KMS-11 (cell line): ENCODE measurements around the gene XIST.
"Not testable (repeated sequence)": the region's sequence is repeated elsewhere in the genome, so short reads cannot be mapped to it uniquely, and the experiment has no call there.

Source experiments
- H2AFZ ChIP-seq: fragments of 200-600 bp; sonication (generic); 2 replicates; pipeline ENCODE4 v1.6.1; 2016; ENCODE audit warnings: antibody characterized with exemption, mixed run types, low read depth
- H3K27ac ChIP-seq: fragments of 200-600 bp; sonication (generic); 2 replicates; pipeline ENCODE4 v1.6.1; 2016; ENCODE audit warnings: mild to moderate bottlenecking, mixed run types
- H3K27me3 ChIP-seq: fragments of 200-600 bp; sonication (generic); 2 replicates; pipeline ENCODE4 v1.6.1; 2017; ENCODE audit warnings: mild to moderate bottlenecking, low read depth, mixed run types, moderate library complexity; ENCODE audit not compliant: insufficient read depth
- H3K36me3 ChIP-seq: fragments of 200-600 bp; sonication (generic); 2 replicates; pipeline ENCODE4 v1.6.1; 2017; ENCODE audit warnings: mild to moderate bottlenecking, mixed run types; ENCODE audit not compliant: insufficient read depth
- H3K4me1 ChIP-seq: fragments of 200-600 bp; sonication (generic); 2 replicates; pipeline ENCODE4 v1.6.1; 2016; ENCODE audit warnings: mild to moderate bottlenecking, low read depth, mixed run types; ENCODE audit not compliant: poor library complexity, severe bottlenecking
- H3K4me2 ChIP-seq: fragments of 200-600 bp; sonication (generic); 2 replicates; pipeline ENCODE4 v1.7.0; 2016; ENCODE audit warnings: mild to moderate bottlenecking, mixed run types
- H3K4me3 ChIP-seq: fragments of 200-600 bp; sonication (generic); IDR thresholded peaks from 2 replicates; pipeline ENCODE4 v1.6.1; 2017; ENCODE audit warnings: low read depth, low read length, mixed read lengths; ENCODE audit not compliant: insufficient read depth
- H3K79me2 ChIP-seq: fragments of 200-600 bp; sonication (generic); 2 replicates; pipeline ENCODE4 v1.6.1; 2016; ENCODE audit warnings: low read depth, mixed run types; ENCODE audit not compliant: insufficient read depth
- H3K9ac ChIP-seq: fragments of 200-600 bp; sonication (generic); 2 replicates; pipeline ENCODE4 v1.6.1; 2016; ENCODE audit warnings: mild to moderate bottlenecking, mixed run types
- H4K20me1 ChIP-seq: fragments of 200-600 bp; sonication (generic); 2 replicates; pipeline ENCODE4 v1.6.1; 2016; ENCODE audit warnings: mild to moderate bottlenecking, mixed run types; ENCODE audit not compliant: insufficient read depth
- CTCF ChIP-seq: fragments of 200-600 bp; sonication (generic); conservative IDR thresholded peaks from 2 replicates; pipeline ENCODE4 v1.6.1; 2017; ENCODE audit warnings: low read depth, mild to moderate bottlenecking, antibody characterized with exemption, low read length, moderate library complexity, mixed read lengths

Gene XIST

GRCh38 chrX:73852467-73852866 is at the start of gene XIST:
TSS of gene XIST (minus strand) at chrX:73852714.
- no peak within 1 kb of the TSS for H3K4me3 ChIP-seq
- H3K4me1 ChIP-seq = no peaks in the 10 kb centered on the region
- no peak within 1 kb of the TSS for H3K9ac ChIP-seq
- no peaks in the 10 kb centered on the region for H3K27me3 ChIP-seq
- TF ChIP-seq CTCF = no peak
- H3K4me2 ChIP-seq = no peak within 1 kb of the TSS
- no peaks in the 10 kb centered on the region for H3K36me3 ChIP-seq
- no peaks in the 10 kb centered on the region for H3K79me2 ChIP-seq
- no peak within 1 kb of the TSS for H2AFZ ChIP-seq
- H3K27ac ChIP-seq = no peak within 1 kb of the TSS
- H4K20me1 ChIP-seq = no peaks in the 10 kb centered on the region

- not testable (repeated sequence) for H2AFZ ChIP-seq, H3K4me2 ChIP-seq, H3K36me3 ChIP-seq, H3K79me2 ChIP-seq, H3K27ac ChIP-seq, H3K4me3 ChIP-seq, H3K9ac ChIP-seq, H4K20me1 ChIP-seq, H3K27me3 ChIP-seq, H3K4me1 ChIP-seq
Measured at GRCh38 chrX:73898315-73898714, 45.8 kb upstream of the XIST start.

GRCh38 chrX:73892515-73893090 is 40.1 kb upstream of the XIST start:
- not testable (repeated sequence) for H3K27ac ChIP-seq, H4K20me1 ChIP-seq, H3K4me1 ChIP-seq, H3K4me2 ChIP-seq, H3K9ac ChIP-seq, H3K36me3 ChIP-seq, H3K4me3 ChIP-seq, H3K27me3 ChIP-seq, H2AFZ ChIP-seq, H3K79me2 ChIP-seq

GRCh38 chrX:73882260-73882659 is 29.7 kb upstream of the XIST start:
- not testable (repeated sequence) for H3K4me1 ChIP-seq, H3K27ac ChIP-seq, H3K79me2 ChIP-seq, H3K27me3 ChIP-seq, H4K20me1 ChIP-seq, H3K9ac ChIP-seq, H3K36me3 ChIP-seq, H2AFZ ChIP-seq, H3K4me2 ChIP-seq, H3K4me3 ChIP-seq

GRCh38 chrX:73877687-73878086 is 25.2 kb upstream of the XIST start:
- no peak overlapping the region for H3K27ac ChIP-seq
- H2AFZ ChIP-seq = no peak overlapping the region
- no peaks in the 10 kb centered on the region for H3K79me2 ChIP-seq
- H3K36me3 ChIP-seq = no peaks in the 10 kb centered on the region
- H3K27me3 ChIP-seq = no peaks in the 10 kb centered on the region
- no peak overlapping the region for H3K9ac ChIP-seq
- no peaks in the 10 kb centered on the region for H3K4me1 ChIP-seq
- H4K20me1 ChIP-seq = no peaks in the 10 kb centered on the region
- H3K4me3 ChIP-seq = no peak overlapping the region
- no peak for TF ChIP-seq CTCF
- H3K4me2 ChIP-seq = no peak overlapping the region

- no peaks in the 10 kb centered on the region for H3K79me2 ChIP-seq
- no peak for TF ChIP-seq CTCF
- H3K4me3 ChIP-seq = no peak overlapping the region
- no peaks in the 10 kb centered on the region for H3K27me3 ChIP-seq
- no peaks in the 10 kb centered on the region for H4K20me1 ChIP-seq
- no peaks in the 10 kb centered on the region for H3K36me3 ChIP-seq
- H2AFZ ChIP-seq = no peak overlapping the region
- no peak overlapping the region for H3K9ac ChIP-seq
- no peaks in the 10 kb centered on the region for H3K4me1 ChIP-seq
- H3K4me2 ChIP-seq = no peak overlapping the region
- no peak overlapping the region for H3K27ac ChIP-seq
Measured at GRCh38 chrX:73876911-73877310, 24.4 kb upstream of the XIST start.
